WERI-Rb-1 (cell line): ENCODE measurements around the gene ARMC9.
A peak's percentile ranks its signal among the peaks of the same experiment; 100 is the strongest.

ENCODE experiments used
- DNase-seq: peaks from one replicate; pipeline ENCODE4 v3.0.0-alpha.2; 2020
- H3K27ac ChIP-seq: fragments of 250-450 bp; sonication (Bioruptor Pico); 2 replicates; pipeline ENCODE4 v1.5.1; 2020; ENCODE audit warnings: mild to moderate bottlenecking, moderate library complexity
- H3K27me3 ChIP-seq: fragments of 250-450 bp; sonication (Bioruptor Pico); 2 replicates; pipeline ENCODE4 v1.5.1; 2021; ENCODE audit warnings: mild to moderate bottlenecking, low read depth, moderate library complexity; ENCODE audit not compliant: insufficient read depth, severe bottlenecking
- H3K36me3 ChIP-seq: fragments of 250-450 bp; sonication (Bioruptor Pico); 2 replicates; pipeline ENCODE4 v1.5.1; 2020; ENCODE audit warnings: mild to moderate bottlenecking, moderate library complexity
- H3K4me3 ChIP-seq: 2 replicates; pipeline ENCODE4 v1.5.1; 2011; ENCODE audit warnings: low read depth, mild to moderate bottlenecking, control low read depth, low read length
- H3K9me3 ChIP-seq: fragments of 250-450 bp; sonication (Bioruptor Pico); 2 replicates; pipeline ENCODE4 v1.5.1; 2021; ENCODE audit warnings: mild to moderate bottlenecking, moderate library complexity; ENCODE audit not compliant: severe bottlenecking
- CTCF ChIP-seq: IDR thresholded peaks from 2 replicates; pipeline ENCODE4 v1.5.1; 2011; ENCODE audit warnings: low read depth, mild to moderate bottlenecking, control low read depth, inconsistent platforms, low read length

Gene ARMC9

GRCh38 chr2:231243866-231244265 lies 45.4 kb downstream of the ARMC9 start:
- TF ChIP-seq CTCF: no peak
- no peak for DNase-seq
- no peak overlapping the region for H3K4me3 ChIP-seq
- H3K36me3 ChIP-seq: peaks cover 15% of the 10 kb centered on the region; the same call in 1 of the 2 replicates
- no peaks in the 10 kb centered on the region for H3K9me3 ChIP-seq
- no peak overlapping the region for H3K27ac ChIP-seq
- no peaks in the 10 kb centered on the region for H3K27me3 ChIP-seq

GRCh38 chr2:231244382-231245248 lies 46.2 kb downstream of the ARMC9 start:
- Histone ChIP-seq H3K4me3 (no peak overlapping the region), H3K27me3 (no peaks in the 10 kb centered on the region), H3K9me3 (no peaks in the 10 kb centered on the region), H3K27ac (no peak overlapping the region), H3K36me3 (peaks cover 15% of the 10 kb centered on the region; the same call in 1 of the 2 replicates)
- TF ChIP-seq CTCF: no peak
- no peak for DNase-seq

- DNase-seq: no peak
Observed at GRCh38 chr2:231245249-231246094, 47.0 kb downstream of the ARMC9 start.

GRCh38 chr2:231246171-231246842 lies 47.9 kb downstream of the ARMC9 start:
- TF ChIP-seq CTCF: no peak
- no peaks in the 10 kb centered on the region for H3K9me3 ChIP-seq
- peaks cover 11% of the 10 kb centered on the region; the same call in 1 of the 2 replicates for H3K36me3 ChIP-seq
- H3K4me3 ChIP-seq: no peak overlapping the region
- no peak for DNase-seq
- H3K27me3 ChIP-seq: no peaks in the 10 kb centered on the region
- no peak overlapping the region for H3K27ac ChIP-seq

More at GRCh38 chr2:231245249-231246094, 47.0 kb downstream of the ARMC9 start:
- Histone ChIP-seq H3K9me3 (no peaks in the 10 kb centered on the region), H3K27ac (no peak overlapping the region), H3K27me3 (no peaks in the 10 kb centered on the region), H3K36me3 (peaks cover 13% of the 10 kb centered on the region; the same call in 1 of the 2 replicates), H3K4me3 (no peak overlapping the region)
- peak; percentile 14; the same call in 1 of the 2 replicates for TF ChIP-seq CTCF

GRCh38 chr2:231250146-231250545 lies 51.7 kb downstream of the ARMC9 start:
- TF ChIP-seq CTCF: no peak
- Histone ChIP-seq H3K27ac (no peak overlapping the region), H3K9me3 (no peaks in the 10 kb centered on the region), H3K36me3 (peaks cover 12% of the 10 kb centered on the region), H3K27me3 (no peaks in the 10 kb centered on the region), H3K4me3 (no peak overlapping the region)
- no peak for DNase-seq
